Esophagus muscularis mucosa (tissue), 4 donors: Measurements from ENCODE around the gene CUEDC2. TPM values are rescaled to one million over a fixed set of nuclear protein-coding genes. Genes with fewer than 3 reads are reported as not detected.

ENCODE experiments used
- DNase-seq: peaks from one replicate; pipeline ENCODE4 v3.0.0-alpha.2; 2017; ENCODE audit errors: extremely low spot score
- H3K27ac ChIP-seq, 4 donors: fragments of 200-600 bp; sonication (generic); replicated peaks in 1 of 4; 1 replicate in 3 of 4; 2 replicates in 1 of 4; pipeline ENCODE4 v1.5.1; 2016 to 2019; ENCODE audit warnings: mild to moderate bottlenecking in 1 of 4
- H3K27me3 ChIP-seq, 4 donors: fragments of 200-600 bp; sonication (generic); one replicate each; pipeline versions ENCODE4 v1.5.1 to v1.6.0; 2016 to 2019
- H3K36me3 ChIP-seq, 4 donors: fragments of 200-600 bp; sonication (generic); one replicate each; pipeline ENCODE4 v1.5.1; 2016 to 2019
- H3K4me1 ChIP-seq, 4 donors: fragments of 200-600 bp; sonication (generic); one replicate each; pipeline ENCODE4 v1.5.1; 2016 to 2019
- H3K4me3 ChIP-seq, 4 donors: fragments of 200-600 bp; sonication (generic); 1 replicate in 2 of 4; 2 replicates in 2 of 4; pipeline ENCODE4 v1.5.1; 2016 to 2019; ENCODE audit warnings: mild to moderate bottlenecking in 4 of 4, moderate library complexity in 1 of 4
- H3K9me3 ChIP-seq, 4 donors: fragments of 200-600 bp; sonication (generic); 1 replicate in 3 of 4; 2 replicates in 1 of 4; pipeline ENCODE4 v1.5.1; 2016 to 2019
- CTCF ChIP-seq, 3 experiments: fragments of 200-600 bp in 2 of 3; fragments of 450-650 bp in 1 of 3; sonication (generic) in 2 of 3; IDR thresholded peaks; one replicate each; pipeline ENCODE4 v1.5.1; 2017 to 2019; ENCODE audit warnings: antibody characterized with exemption in 3 of 3, mild to moderate bottlenecking in 2 of 3, moderate library complexity in 1 of 3
- EP300 ChIP-seq: sonication (generic); formaldehyde crosslinking; IDR thresholded peaks from one replicate; pipeline ENCODE4 v1.6.1; 2017; ENCODE audit warnings: antibody characterized with exemption
- POLR2A ChIP-seq: fragments of 450-650 bp; IDR thresholded peaks from one replicate; pipeline ENCODE4 v1.6.1; 2017; ENCODE audit warnings: antibody characterized with exemption, moderate library complexity, mild to moderate bottlenecking, low read depth
- POLR2AphosphoS5 ChIP-seq, 2 donors: sonication (generic); formaldehyde crosslinking; IDR thresholded peaks; one replicate each; pipeline ENCODE4 v1.6.1; 2017; ENCODE audit warnings: antibody characterized with exemption in 2 of 2
- WGBS: methylation state at CpG from one replicate; pipeline ENCODE4 v1.1.5; 2018; 5-methylcytosine and 5-hydroxymethylcytosine counted together
- intact Hi-C: fragments of 100-400 bp; cut with DNase I; formaldehyde crosslinking; loops from one replicate; pipeline ENCODE4 v1.15.1; 2023
- total RNA-seq, 4 donors: library from RNA; depleted of rRNA; stranded (reverse); fragments of >200 nt; gene quantifications; one replicate each; pipeline versions ENCODE4 v1.1.0 to v1.2.1, GENCODE V29; 2016

CUEDC2 gene
- total RNA-seq, 4 donors from 2014 or later = 61.0 to 92.7 (median 71.2) TPM

DNA sequence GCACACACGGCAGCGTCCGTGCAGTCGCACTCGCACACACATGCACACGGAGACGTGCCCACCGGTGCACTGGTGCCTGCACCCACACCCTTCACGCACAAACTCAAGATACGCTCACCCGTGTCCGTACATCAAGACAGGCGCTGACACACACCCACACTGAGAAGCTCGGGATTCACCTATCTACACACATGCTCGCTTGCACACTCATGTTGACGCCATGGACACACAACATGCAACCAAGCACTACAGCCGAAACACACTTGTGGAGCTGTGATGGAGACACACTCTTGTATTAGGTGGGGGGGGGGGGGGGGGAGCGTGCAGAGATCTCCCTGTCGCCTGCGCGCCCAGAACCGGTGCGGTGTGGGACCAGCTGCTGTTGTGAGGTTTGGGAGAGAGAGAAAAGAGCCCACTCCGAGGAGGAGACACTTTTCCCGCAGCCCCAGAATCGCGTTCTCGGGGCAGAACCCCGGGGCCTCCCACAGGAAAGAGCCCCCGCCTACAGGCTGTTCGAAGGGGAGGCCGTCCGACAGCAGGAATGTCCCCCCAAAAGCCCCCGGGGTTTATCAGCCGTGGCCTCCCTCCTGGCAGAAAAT, 37.5 kb downstream of the CUEDC2 start:
- Histone ChIP-seq H3K27me3 (no peaks in the 10 kb centered on the region), H3K9me3 (no peaks in the 10 kb centered on the region), H3K36me3 (peaks cover 0 to 24% (median 18%) of the 10 kb centered on the region in 4 donors), H3K4me3 (peak overlapping the region; percentile 70 to 88 (median 72)), H3K27ac (peak overlapping the region; percentile 95 to 99 (median 98)), H3K4me1 (peaks cover 29 to 62% (median 58%) of the 10 kb centered on the region in 4 donors)
- no peak for DNase-seq
- TF ChIP-seq POLR2AphosphoS5 (IDR thresholded peaks at IDR 0.05) = no peak
- TF ChIP-seq CTCF (IDR thresholded peaks at IDR 0.05) = no peak
- TF ChIP-seq POLR2A = no peak
- TF ChIP-seq EP300 = no peak
- WGBS = 0% methylated on average over 10 of the region's 35 CpGs
- intact Hi-C loops = loop anchor here (1.0 to 5.0 kb wide), 4 partner anchors 27 to 187 kb away; no protein-coding TSS in a partner anchor

DNA sequence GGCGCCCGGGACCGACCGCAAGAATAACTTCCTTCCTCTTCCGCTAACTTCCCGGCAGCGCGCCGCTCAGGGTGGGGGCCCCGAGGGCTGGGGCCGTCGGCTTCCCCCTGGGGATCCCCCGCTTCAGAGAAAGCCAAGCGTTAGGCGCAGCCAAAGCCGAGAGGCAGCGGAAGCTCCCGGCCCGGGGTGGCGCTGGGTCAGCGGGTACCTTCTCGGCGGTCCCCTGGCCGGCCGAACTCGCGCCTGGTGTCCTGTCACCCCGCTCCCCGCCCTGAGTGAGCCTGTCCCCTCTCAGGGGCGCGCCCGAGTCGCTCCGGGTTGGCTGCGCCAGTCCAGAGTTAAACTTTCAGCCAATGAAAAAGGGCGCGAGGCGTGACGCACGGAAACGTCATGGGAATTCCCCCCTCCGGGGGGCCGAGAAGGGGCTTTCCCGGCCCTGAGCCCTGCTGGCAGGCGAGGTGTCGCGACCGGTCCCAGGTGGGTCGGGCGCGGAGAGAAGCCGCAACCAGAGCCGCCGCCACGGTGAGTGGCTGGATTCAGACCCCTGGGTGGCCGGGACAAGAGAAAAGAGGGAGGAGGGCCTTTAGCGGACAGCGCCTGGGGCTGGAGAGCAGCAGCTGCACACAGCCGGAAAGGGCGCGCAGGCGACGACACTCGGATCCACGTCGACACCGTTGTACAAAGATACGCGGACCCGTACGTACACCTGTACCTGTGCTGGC, 38.1 kb downstream of the CUEDC2 start:
- peaks cover 25 to 55% (median 52%) of the 10 kb centered on the region in 4 donors for H3K4me1 ChIP-seq
- peak; percentile 70 to 90 for TF ChIP-seq POLR2AphosphoS5 (IDR thresholded peaks at IDR 0.05)
- TF ChIP-seq EP300 = no peak
- peak; percentile 77 for TF ChIP-seq POLR2A
- peak in 2 of 3 experiments; percentile 29 to 94 for TF ChIP-seq CTCF (IDR thresholded peaks at IDR 0.05)
- under 1% methylated on average over 43 of the region's 71 CpGs for WGBS
- H3K27me3 ChIP-seq = no peaks in the 10 kb centered on the region
- intact Hi-C loops = loop anchor here (1.0 to 5.0 kb wide), 4 partner anchors 28 to 188 kb away; no protein-coding TSS in a partner anchor
- H3K36me3 ChIP-seq = peaks cover 0 to 24% (median 17%) of the 10 kb centered on the region in 4 donors
- no peaks in the 10 kb centered on the region for H3K9me3 ChIP-seq
- H3K27ac ChIP-seq = peak overlapping the region; percentile 95 to 99 (median 98)
- peak; percentile 98 for DNase-seq
- H3K4me3 ChIP-seq = peak overlapping the region; percentile 70 to 88 (median 72)

GRCh38 chr10:102393411-102394078, 38.8 kb downstream of the CUEDC2 start:
- TF ChIP-seq CTCF (IDR thresholded peaks at IDR 0.05) = peak in 2 of 3 experiments; percentile 95 to 96
- TF ChIP-seq POLR2A = no peak
- H3K4me3 ChIP-seq = peak overlapping the region; percentile 70 to 88 (median 72)
- intact Hi-C loops = loop anchor here (1.0 to 5.0 kb wide), 4 partner anchors 29 to 189 kb away; no protein-coding TSS in a partner anchor
- 36% methylated on average over 27 of the region's 30 CpGs for WGBS
- no peak for DNase-seq
- H3K4me1 ChIP-seq = peaks cover 20 to 48% (median 45%) of the 10 kb centered on the region in 4 donors
- H3K27me3 ChIP-seq = no peaks in the 10 kb centered on the region
- H3K27ac ChIP-seq = peak overlapping the region; percentile 95 to 99 (median 98)
- peaks cover 0 to 21% (median 17%) of the 10 kb centered on the region in 4 donors for H3K36me3 ChIP-seq
- H3K9me3 ChIP-seq = no peaks in the 10 kb centered on the region

- Histone ChIP-seq H3K36me3 (peaks cover 0 to 9% (median 7%) of the 10 kb centered on the region in 4 donors), H3K9me3 (no peaks in the 10 kb centered on the region), H3K4me1 (peaks cover 20 to 36% (median 34%) of the 10 kb centered on the region in 4 donors), H3K4me3 (no peak overlapping the region), H3K27ac (no peak overlapping the region), H3K27me3 (no peaks in the 10 kb centered on the region)
- DNase-seq = no peak
- no peak for TF ChIP-seq EP300
- TF ChIP-seq CTCF (IDR thresholded peaks at IDR 0.05) = no peak
- no peak for TF ChIP-seq POLR2AphosphoS5 (IDR thresholded peaks at IDR 0.05)
- WGBS = 82% methylated on average over 5 of the region's 5 CpGs
- intact Hi-C loops = loop anchor here (5.0 kb wide), 3 partner anchors 85 to 190 kb away; no protein-coding TSS in a partner anchor
Measured at GRCh38 chr10:102392306-102392705, 40.1 kb downstream of the CUEDC2 start.
